ENCODE data around the gene APOBEC3A.

GRCh38 chr22:38911434-38911833, 46.0 kb upstream of the APOBEC3A start:
- TF ChIP-seq GLIS3 (CRISPR knock-in tag; IDR thresholded peaks at IDR 0.05) (no peak), CREB5 (CRISPR knock-in tag; IDR thresholded peaks at IDR 0.05; ENCODE audit: low read depth) (no peak), ESRRG (CRISPR knock-in tag; IDR thresholded peaks at IDR 0.05) (no peak), TSHZ2 (CRISPR knock-in tag; IDR thresholded peaks at IDR 0.05) (no peak), ZFP3 (CRISPR knock-in tag; IDR thresholded peaks at IDR 0.05) (no peak)

Measured in SK-N-SH treated with all-trans-retinoic acid at 6 μM for 48 hours (cell line).